NCI-H69 (cell line): ENCODE data around the gene DOK5.
"Not testable (repeated sequence)": the region's sequence is repeated elsewhere in the genome, so short reads cannot be mapped to it uniquely, and the experiment has no call there.

ENCODE experiments used
- DNase-seq: peaks from one replicate; lab custom pipeline; 2025; lab: John Stamatoyannopoulos, UW

The DOK5 gene

GRCh38 chr20:54475334-54476168 lies at the start of gene DOK5:
TSS of gene DOK5 (plus strand) at chr20:54475593. CDS start at chr20:54475947, 354 bp downstream.
- DNase-seq: peak; percentile 23

GRCh38 chr20:54429364-54429763 lies 46.0 kb upstream of the DOK5 start:
- DNase-seq: no peak

DNA sequence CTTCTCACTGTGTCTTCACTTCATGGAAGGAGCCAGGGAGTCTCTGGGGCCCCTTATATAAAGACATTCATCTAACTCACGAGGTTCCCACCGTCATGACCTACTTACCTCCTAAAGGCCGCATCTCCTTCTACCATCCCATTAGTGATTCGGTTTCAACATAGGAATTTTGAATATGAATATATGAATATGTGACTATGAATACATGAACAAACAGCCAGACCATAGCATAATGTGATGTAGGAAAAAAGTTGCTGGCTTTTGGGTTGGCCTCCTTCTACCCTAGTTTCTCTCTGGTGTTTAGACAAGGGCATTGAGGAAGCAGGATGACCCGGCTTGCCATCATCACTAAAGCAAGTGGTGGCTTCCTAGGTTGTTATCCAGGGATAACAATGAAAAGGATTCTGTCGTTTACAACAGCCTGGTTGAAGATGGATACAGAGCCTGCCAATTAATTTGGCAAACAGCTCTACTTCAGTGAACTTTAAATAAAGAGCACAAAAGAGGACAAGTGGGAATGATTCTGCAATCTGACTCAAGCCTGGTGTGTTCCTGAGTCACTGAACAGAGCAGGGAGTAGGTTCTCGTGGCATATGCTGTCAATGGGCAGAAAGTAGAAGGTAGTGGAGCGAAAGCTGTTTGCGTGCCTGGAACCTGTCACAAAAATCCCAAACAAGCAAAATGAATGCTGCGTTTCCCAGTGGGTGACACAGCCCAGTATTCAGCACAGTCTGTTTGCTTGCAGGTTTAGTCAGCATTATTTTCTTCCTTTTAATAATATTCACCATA lies 44.0 kb upstream of the DOK5 start:
- DNase-seq: peak; percentile 20

- DNase-seq: no peak
Observed at GRCh38 chr20:54432966-54433365, 42.4 kb upstream of the DOK5 start.

GRCh38 chr20:54433636-54434035 lies 41.8 kb upstream of the DOK5 start:
- DNase-seq: peak; percentile 39

- no peak for DNase-seq
Observed at GRCh38 chr20:54434196-54434595, 41.2 kb upstream of the DOK5 start.

DNA sequence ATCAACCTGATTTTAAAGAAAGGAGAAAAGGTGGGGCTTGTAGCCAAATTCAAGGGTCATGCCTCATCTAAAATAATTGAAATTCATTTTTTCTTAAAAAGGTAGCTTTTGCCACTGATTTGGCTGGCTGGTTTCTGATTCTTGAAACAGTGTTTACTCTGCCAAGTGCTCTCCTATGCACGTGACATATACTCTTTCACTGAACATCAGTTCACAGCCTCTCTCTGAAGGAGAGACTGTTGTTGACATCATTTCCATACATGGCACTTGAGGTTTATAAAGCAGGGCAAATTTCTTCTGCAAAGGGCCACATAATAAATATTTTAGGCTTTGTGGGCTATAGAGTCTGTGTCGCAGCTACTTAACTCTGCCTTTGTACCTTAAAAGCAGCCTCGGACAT lies 40.4 kb upstream of the DOK5 start:
- DNase-seq: no peak

DNA sequence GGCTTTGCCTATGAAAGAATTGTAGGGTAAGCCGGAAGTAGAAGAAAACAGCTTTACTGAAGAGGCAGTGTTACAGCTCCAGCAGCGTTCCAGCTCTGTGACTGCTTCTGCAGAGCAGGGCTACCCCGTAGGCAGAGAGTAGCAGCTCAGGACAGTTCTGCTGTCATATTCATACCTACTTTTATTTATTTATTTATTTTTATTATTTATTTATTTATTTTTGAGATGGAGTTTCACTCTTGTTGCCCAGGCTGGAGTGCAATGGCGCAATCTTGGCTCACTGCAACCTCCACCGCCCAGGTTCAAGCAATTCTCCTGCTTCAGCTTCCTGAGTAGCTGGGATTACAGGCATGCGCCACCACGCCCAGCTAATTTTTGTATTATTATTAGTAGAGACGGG lies 39.0 kb upstream of the DOK5 start:
- not testable (repeated sequence) for DNase-seq

- DNase-seq: no peak
Observed at GRCh38 chr20:54438166-54438565, 37.2 kb upstream of the DOK5 start.

DNA sequence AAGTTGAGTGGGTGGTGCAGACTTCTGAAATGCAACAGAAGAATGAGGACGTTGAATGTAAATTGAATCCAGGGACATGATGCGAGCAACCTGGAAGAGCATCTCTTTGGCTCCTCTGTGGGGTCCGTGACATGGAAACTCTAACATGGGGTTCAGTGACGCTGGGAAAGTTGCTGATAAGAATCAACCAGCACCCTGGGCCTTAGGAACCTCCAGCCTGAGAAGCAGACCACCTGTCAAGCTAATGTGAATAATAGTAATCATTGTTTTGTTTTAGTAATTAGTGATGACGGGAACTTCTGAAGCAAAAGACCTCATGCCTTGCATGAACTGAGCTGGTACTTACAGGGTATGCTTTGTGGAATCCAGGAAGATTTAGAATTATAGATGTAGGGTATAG lies 25.2 kb upstream of the DOK5 start:
- no peak for DNase-seq

- peak; percentile 0 for DNase-seq
Observed at GRCh38 chr20:54451171-54451570, 24.2 kb upstream of the DOK5 start.

- no peak for DNase-seq
Observed at GRCh38 chr20:54452277-54452676, 23.1 kb upstream of the DOK5 start.

- no peak for DNase-seq
Observed at GRCh38 chr20:54454982-54455381, 20.4 kb upstream of the DOK5 start.

- peak; percentile 63 for DNase-seq
Observed at GRCh38 chr20:54456423-54456822, 19.0 kb upstream of the DOK5 start.

- no peak for DNase-seq
Observed at GRCh38 chr20:54456961-54457360, 18.4 kb upstream of the DOK5 start.

GRCh38 chr20:54458219-54458618 lies 17.2 kb upstream of the DOK5 start:
- DNase-seq: no peak

DNA sequence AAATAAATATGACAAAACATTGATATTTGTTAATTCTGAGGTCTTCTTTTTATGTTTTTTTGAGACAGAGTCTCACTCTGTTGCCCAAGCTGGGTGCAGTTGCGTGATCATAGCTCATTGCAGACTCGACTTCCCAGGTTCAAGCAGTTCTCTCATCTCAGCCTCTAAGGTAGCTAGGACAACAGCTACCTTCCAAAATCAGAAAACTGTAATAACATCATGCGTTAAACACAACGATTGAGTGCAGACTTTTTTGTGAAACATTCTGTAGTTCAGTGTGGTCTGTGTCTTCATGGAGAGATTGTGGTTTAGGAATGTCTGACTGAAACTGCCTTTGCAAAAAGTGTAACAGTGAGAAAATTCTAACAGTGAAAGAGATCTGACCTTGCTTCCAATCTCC lies 16.1 kb upstream of the DOK5 start:
- no peak for DNase-seq

DNA sequence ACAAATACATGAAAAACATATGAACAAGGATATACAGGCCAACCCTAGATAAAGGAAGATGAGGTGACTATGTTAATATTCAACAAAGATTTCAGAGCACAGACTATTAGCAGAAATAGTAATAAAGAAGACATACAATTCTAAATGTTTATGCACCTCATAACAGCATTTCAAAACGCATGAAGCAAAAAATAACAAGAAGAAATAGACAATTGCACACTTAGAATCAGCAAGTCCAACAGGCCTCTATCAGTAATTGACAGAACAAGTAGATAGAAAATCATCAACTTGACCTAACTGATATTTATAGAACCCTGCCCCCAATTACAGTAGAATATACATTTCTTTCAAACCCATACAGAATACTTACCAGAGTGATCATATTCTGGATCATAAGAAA lies 11.4 kb upstream of the DOK5 start:
- DNase-seq: no peak

GRCh38 chr20:54466127-54466526 lies 9.3 kb upstream of the DOK5 start:
- no peak for DNase-seq

DNA sequence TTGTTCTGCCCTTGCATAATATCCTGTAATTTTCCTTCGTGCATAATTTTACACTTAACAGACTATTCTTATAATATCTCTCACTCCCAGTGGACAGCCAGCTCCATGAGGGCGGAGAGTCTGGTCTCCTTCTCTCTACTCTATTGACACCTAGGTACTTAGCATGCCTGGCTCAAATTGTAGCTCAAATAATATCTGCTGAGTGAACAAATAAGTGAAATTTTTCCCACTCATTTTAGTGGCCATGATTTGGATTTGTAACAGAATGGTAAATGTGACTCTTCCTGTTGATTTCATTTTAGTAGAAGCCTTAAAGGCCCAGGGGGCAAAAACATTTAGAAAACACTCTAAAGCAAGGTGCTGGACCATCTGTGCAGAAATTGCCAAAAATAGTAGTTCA lies 7.8 kb upstream of the DOK5 start:
- no peak for DNase-seq

DNA sequence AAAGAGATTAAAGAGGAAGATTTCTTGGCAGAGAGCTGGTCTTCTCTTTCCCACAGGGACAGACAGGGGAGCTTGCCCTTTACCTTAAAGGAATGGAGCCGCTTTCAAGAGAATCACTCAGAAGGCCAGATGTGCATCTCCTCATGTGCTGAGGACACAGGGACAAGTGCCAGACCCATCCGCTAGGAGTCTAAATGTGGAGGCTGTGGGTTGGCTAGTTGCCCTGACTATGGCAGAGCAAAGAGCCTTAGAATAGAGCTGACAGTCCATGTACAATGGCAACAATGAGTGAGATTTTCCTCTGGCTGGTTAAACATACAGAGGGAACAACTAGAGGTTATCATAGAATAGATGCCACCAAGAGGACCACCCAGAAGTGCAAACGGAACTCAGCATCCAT lies 7.3 kb upstream of the DOK5 start:
- DNase-seq: no peak

DNA sequence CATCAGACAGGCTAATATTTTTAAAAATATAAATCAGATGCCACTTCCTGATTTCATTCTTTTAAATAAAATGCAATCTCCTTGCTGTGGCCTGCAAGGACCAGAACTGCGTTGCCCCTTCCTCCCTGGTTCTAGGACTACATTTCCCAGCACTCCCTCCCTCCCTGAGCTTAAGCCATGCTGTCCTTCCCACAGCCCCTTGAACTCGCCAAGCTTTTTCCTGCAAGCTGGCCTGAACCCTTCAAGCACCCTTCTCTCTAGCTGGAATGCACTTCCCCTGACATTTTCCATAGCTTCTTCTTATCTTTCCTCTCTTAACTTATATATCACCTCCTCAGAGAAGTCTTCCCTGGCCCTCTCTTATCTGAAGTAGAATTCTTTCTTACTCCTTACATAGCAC lies 6.1 kb upstream of the DOK5 start:
- DNase-seq: no peak

- no peak for DNase-seq
Observed at GRCh38 chr20:54469952-54470351, 5.4 kb upstream of the DOK5 start.
